Measurements from ENCODE around the gene MTRR.

MTRR gene

GRCh38 chr5:7828269-7828668 is 40.7 kb upstream of the MTRR start:
- no peak for TF ChIP-seq CTCF (IDR thresholded peaks at IDR 0.05; ENCODE audit: low read depth, low read length, missing control alignments)
- no peak for DNase-seq (ENCODE audit: extremely low read depth, low read depth)
- H3K4me3 ChIP-seq (replicated peaks; ENCODE audit: low read depth, low read length) = no peak overlapping the region

GRCh38 chr5:7834982-7835381 is 34.0 kb upstream of the MTRR start:
- no peak for DNase-seq (ENCODE audit: extremely low read depth, low read depth)

GRCh38 chr5:7837403-7837802 is 31.5 kb upstream of the MTRR start:
- no peak for DNase-seq (ENCODE audit: extremely low read depth, low read depth)
- no peak for TF ChIP-seq CTCF (IDR thresholded peaks at IDR 0.05; ENCODE audit: low read depth, low read length, missing control alignments)
- H3K4me3 ChIP-seq (replicated peaks; ENCODE audit: low read depth, low read length) = no peak overlapping the region

More at GRCh38 chr5:7834982-7835381, 34.0 kb upstream of the MTRR start:
- no peak for TF ChIP-seq CTCF (IDR thresholded peaks at IDR 0.05; ENCODE audit: low read depth, low read length, missing control alignments)
- H3K4me3 ChIP-seq (replicated peaks; ENCODE audit: low read depth, low read length) = no peak overlapping the region

GRCh38 chr5:7842531-7842930 is 26.4 kb upstream of the MTRR start:
- DNase-seq (ENCODE audit: extremely low read depth, low read depth) = no peak
- TF ChIP-seq CTCF (IDR thresholded peaks at IDR 0.05; ENCODE audit: low read depth, low read length, missing control alignments) = no peak
- H3K4me3 ChIP-seq (replicated peaks; ENCODE audit: low read depth, low read length) = no peak overlapping the region

- no peak overlapping the region for H3K4me3 ChIP-seq (replicated peaks; ENCODE audit: low read depth, low read length)
- DNase-seq (ENCODE audit: extremely low read depth, low read depth) = no peak
- TF ChIP-seq CTCF (IDR thresholded peaks at IDR 0.05; ENCODE audit: low read depth, low read length, missing control alignments) = no peak
These were observed 24.0 kb upstream of the MTRR start for GRCh38 chr5:7844901-7845300.

- H3K4me3 ChIP-seq (replicated peaks; ENCODE audit: low read depth, low read length) = no peak overlapping the region
- TF ChIP-seq CTCF (IDR thresholded peaks at IDR 0.05; ENCODE audit: low read depth, low read length, missing control alignments) = no peak
- no peak for DNase-seq (ENCODE audit: extremely low read depth, low read depth)
These were observed 23.4 kb upstream of the MTRR start for GRCh38 chr5:7845557-7845956.

- TF ChIP-seq CTCF (IDR thresholded peaks at IDR 0.05; ENCODE audit: low read depth, low read length, missing control alignments) = no peak
- no peak overlapping the region for H3K4me3 ChIP-seq (replicated peaks; ENCODE audit: low read depth, low read length)
- no peak for DNase-seq (ENCODE audit: extremely low read depth, low read depth)
These were observed 22.6 kb upstream of the MTRR start for GRCh38 chr5:7846327-7846726.
